HepG2 (cell line): Measurements from ENCODE around the gene HSPA1B. TPM values are rescaled to one million over a fixed set of nuclear protein-coding genes. Genes with fewer than 3 reads are reported as not detected.
A peak's percentile ranks its signal among the peaks of the same experiment; 100 is the strongest.

Experiments used
- ERF ChIP-seq: IDR thresholded peaks from 2 replicates; pipeline ENCODE4 v1.6.1; 2018; ENCODE audit warnings: missing biosample characterization, missing genetic modification reagents
- GABPA ChIP-seq, 2 experiments: IDR thresholded peaks; 2 replicates each; pipeline ENCODE4 v1.6.1; 2011 to 2016; ENCODE audit warnings: low read depth in 2 of 2, low read length in 1 of 2, missing biosample characterization in 1 of 2, missing genetic modification characterization in 1 of 2
- HNRNPK ChIP-seq: fragments of 200-400 bp; formaldehyde crosslinking; IDR thresholded peaks from 2 replicates; pipeline ENCODE4 v1.6.1; 2018; ENCODE audit warnings: low read length, low read depth, moderate library complexity, mild to moderate bottlenecking; ENCODE audit not compliant: poor library complexity, severe bottlenecking
- ISL2 ChIP-seq: sonication (generic); formaldehyde crosslinking; IDR thresholded peaks from 2 replicates; pipeline ENCODE4 v1.5.0; 2020; ENCODE audit warnings: missing genetic modification reagents
- KDM3A ChIP-seq: IDR thresholded peaks from 2 replicates; pipeline ENCODE4 v1.6.1; 2018; ENCODE audit warnings: low read depth, missing compliant biosample characterization
- PCBP2 ChIP-seq: fragments of 200-400 bp; formaldehyde crosslinking; optimal IDR thresholded peaks from 2 replicates; pipeline ENCODE3; 2018; ENCODE audit warnings: low read length, low read depth; ENCODE audit not compliant: poor library complexity, severe bottlenecking
- RBM39 ChIP-seq: fragments of 200-400 bp; formaldehyde crosslinking; IDR thresholded peaks from one replicate; pipeline ENCODE4 v1.6.1; 2018; ENCODE audit warnings: antibody characterized with exemption, mild to moderate bottlenecking, low read depth, low read length; ENCODE audit not compliant: poor library complexity, severe bottlenecking
- SAP130 ChIP-seq: IDR thresholded peaks from 2 replicates; pipeline ENCODE4 v1.6.1; 2016; ENCODE audit warnings: low read depth
- SKI ChIP-seq: fragments of 450-650 bp; IDR thresholded peaks from one replicate; pipeline ENCODE4 v1.6.1; 2018; ENCODE audit warnings: mild to moderate bottlenecking; ENCODE audit not compliant: partially characterized antibody
- SMARCE1 ChIP-seq: fragments of 450-650 bp; IDR thresholded peaks from 2 replicates; pipeline ENCODE4 v1.6.1; 2017; ENCODE audit warnings: borderline replicate concordance
- STAT5B ChIP-seq: sonication (generic); formaldehyde crosslinking; IDR thresholded peaks from 2 replicates; pipeline ENCODE4 v1.4.0; 2020; ENCODE audit warnings: missing genetic modification reagents
- ZNF143 ChIP-seq: sonication (generic); formaldehyde crosslinking; IDR thresholded peaks from 2 replicates; pipeline ENCODE4 v1.4.0; 2020; ENCODE audit warnings: missing genetic modification reagents
- ZNF335 ChIP-seq: sonication (generic); formaldehyde crosslinking; IDR thresholded peaks from 2 replicates; pipeline ENCODE4 v1.4.0; 2020; ENCODE audit warnings: missing genetic modification reagents
- ZNF496 ChIP-seq: sonication (generic); formaldehyde crosslinking; IDR thresholded peaks from 2 replicates; pipeline ENCODE4 v1.8.1; 2023; ENCODE audit warnings: mild to moderate bottlenecking, moderate library complexity, missing genetic modification reagents; ENCODE audit not compliant: insufficient replicate concordance
- ZNF629 ChIP-seq: sonication (generic); formaldehyde crosslinking; conservative IDR thresholded peaks from 2 replicates; pipeline ENCODE4 v1.5.0; 2020; ENCODE audit warnings: missing genetic modification reagents
- ZNF713 ChIP-seq: sonication (generic); formaldehyde crosslinking; IDR thresholded peaks from 2 replicates; pipeline ENCODE4 v1.4.0; 2020; ENCODE audit warnings: mild to moderate bottlenecking, missing genetic modification reagents
- ZSCAN31 ChIP-seq: sonication (generic); formaldehyde crosslinking; IDR thresholded peaks from 2 replicates; pipeline ENCODE4 v1.5.0; 2020; ENCODE audit warnings: low read depth, mild to moderate bottlenecking, missing genetic modification reagents
- polyA plus RNA-seq, 8 experiments: library from polyadenylated mRNA; depleted of rRNA in 3 of 8; stranded (reverse) in 7 of 8; unstranded in 1 of 8; fragments of >200 nt; fragmentation: Illumina TruSeq in 4 of 8; extraction: Trizol in 4 of 8; gene quantifications; 2 replicates each; pipeline versions ENCODE4 v1.2.1 to v1.2.3, GENCODE V29; 2011 to 2016; ENCODE audit warnings: low read depth in 4 of 8, missing spikeins in 1 of 8, mixed read lengths in 1 of 8; ENCODE audit not compliant: insufficient read depth in 1 of 8
- total RNA-seq, 5 experiments: library from RNA; depleted of rRNA; stranded (reverse); fragments of >200 nt; fragmentation: Illumina TruSeq; extraction: Trizol; gene quantifications; 2 replicates each; pipeline ENCODE4 v1.2.3, GENCODE V29; 2016; ENCODE audit warnings: low read depth in 1 of 5
- TF ChIP-seq, protein P1 (sequence below): sonication (generic); formaldehyde crosslinking; IDR thresholded peaks from 2 replicates; pipeline ENCODE4 v1.8.0; 2022; ENCODE audit warnings: mild to moderate bottlenecking, missing genetic modification reagents, borderline replicate concordance
- TF ChIP-seq, protein P2 (sequence below): sonication (generic); formaldehyde crosslinking; conservative IDR thresholded peaks from 2 replicates; pipeline ENCODE4 v1.4.0; 2020; ENCODE audit warnings: missing genetic modification reagents
- TF ChIP-seq, protein P3 (sequence below): fragments of 450-650 bp; IDR thresholded peaks from 2 replicates; pipeline ENCODE4 v1.6.1; 2016
- TF ChIP-seq, protein P4 (sequence below): sonication (generic); formaldehyde crosslinking; IDR thresholded peaks from 2 replicates; pipeline ENCODE4 v1.4.0; 2020; ENCODE audit warnings: missing genetic modification reagents
- TF ChIP-seq, protein P5 (sequence below): sonication (generic); formaldehyde crosslinking; IDR thresholded peaks from 2 replicates; pipeline ENCODE4 v1.5.0; 2020; ENCODE audit warnings: mild to moderate bottlenecking, missing genetic modification reagents, borderline replicate concordance

The HSPA1B gene
- total and polyA plus RNA-seq, 2 of the 13 experiments (the other 11 are each of a cell fraction or from before 2014, with no cell fraction given): 26.0 to 186 TPM

DNA sequence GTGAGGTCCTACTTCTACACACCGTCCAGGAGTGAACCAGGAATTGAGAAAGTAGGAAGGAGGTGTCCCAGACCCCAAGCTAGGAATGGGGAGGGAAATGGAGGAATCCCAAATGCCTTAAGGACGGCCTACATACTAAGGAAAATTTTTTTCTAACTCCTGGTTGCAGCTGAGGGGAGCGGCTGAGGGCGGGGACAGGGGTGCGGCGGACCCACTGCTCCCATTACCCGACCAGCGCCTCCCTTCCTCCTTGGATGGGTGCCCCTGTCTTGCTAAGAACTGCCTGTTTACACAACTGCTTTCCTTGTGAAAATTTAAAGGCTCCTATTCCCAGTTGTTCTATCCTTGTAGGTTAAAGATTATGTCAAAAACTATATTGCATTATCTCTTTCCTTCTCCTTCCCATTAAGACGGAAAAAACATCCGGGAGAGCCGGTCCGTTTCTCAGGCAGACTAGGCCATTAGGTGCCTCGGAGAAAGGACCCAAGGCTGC, 699 bp upstream of the HSPA1B start (continued):
- TF ChIP-seq, protein P1, sequence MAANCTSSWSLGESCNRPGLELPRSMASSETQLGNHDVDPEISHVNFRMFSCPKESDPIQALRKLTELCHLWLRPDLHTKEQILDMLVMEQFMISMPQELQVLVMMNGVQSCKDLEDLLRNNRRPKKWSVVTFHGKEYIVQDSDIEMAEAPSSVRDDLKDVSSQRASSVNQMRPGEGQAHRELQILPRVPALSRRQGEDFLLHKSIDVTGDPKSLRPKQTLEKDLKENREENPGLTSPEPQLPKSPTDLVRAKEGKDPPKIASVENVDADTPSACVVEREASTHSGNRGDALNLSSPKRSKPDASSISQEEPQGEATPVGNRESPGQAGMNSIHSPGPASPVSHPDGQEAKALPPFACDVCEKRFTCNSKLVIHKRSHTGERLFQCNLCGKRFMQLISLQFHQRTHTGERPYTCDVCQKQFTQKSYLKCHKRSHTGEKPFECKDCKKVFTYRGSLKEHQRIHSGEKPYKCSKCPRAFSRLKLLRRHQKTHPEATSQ (CRISPR knock-in tag): 0 out of 2 replicates have a peak, but pooled peaks have one; percentile 69
- TF ChIP-seq ZNF629 (CRISPR knock-in tag) (no peak), STAT5B (CRISPR knock-in tag) (no peak), HNRNPK (no peak), GABPA (IDR thresholded peaks at IDR 0.05; ENCODE audit: low read depth, low read length) (no peak), GABPA (CRISPR knock-in tag; IDR thresholded peaks at IDR 0.05; ENCODE audit: low read depth) (no peak), ZNF143 (CRISPR knock-in tag) (peak; percentile 45; the same call in 1 of the 2 replicates), SAP130 (CRISPR knock-in tag) (no peak), ZNF496 (CRISPR knock-in tag) (no peak), KDM3A (CRISPR knock-in tag) (0 out of 2 replicates have a peak, but pooled peaks have one; percentile 10), ZNF713 (CRISPR knock-in tag) (no peak), ZSCAN31 (CRISPR knock-in tag) (0 out of 2 replicates have a peak, but pooled peaks have one; percentile 19), SKI (no peak), ERF (no peak), SMARCE1 (no peak), PCBP2 (no peak), ZNF335 (CRISPR knock-in tag) (peak; percentile 99), ISL2 (CRISPR knock-in tag) (peak; percentile 11; the same call in 1 of the 2 replicates), RBM39 (no peak)
- TF ChIP-seq, protein P2, sequence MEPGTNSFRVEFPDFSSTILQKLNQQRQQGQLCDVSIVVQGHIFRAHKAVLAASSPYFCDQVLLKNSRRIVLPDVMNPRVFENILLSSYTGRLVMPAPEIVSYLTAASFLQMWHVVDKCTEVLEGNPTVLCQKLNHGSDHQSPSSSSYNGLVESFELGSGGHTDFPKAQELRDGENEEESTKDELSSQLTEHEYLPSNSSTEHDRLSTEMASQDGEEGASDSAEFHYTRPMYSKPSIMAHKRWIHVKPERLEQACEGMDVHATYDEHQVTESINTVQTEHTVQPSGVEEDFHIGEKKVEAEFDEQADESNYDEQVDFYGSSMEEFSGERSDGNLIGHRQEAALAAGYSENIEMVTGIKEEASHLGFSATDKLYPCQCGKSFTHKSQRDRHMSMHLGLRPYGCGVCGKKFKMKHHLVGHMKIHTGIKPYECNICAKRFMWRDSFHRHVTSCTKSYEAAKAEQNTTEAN (CRISPR knock-in tag): 0 out of 2 replicates have a peak, but pooled peaks have one; percentile 2
- TF ChIP-seq, protein P3, sequence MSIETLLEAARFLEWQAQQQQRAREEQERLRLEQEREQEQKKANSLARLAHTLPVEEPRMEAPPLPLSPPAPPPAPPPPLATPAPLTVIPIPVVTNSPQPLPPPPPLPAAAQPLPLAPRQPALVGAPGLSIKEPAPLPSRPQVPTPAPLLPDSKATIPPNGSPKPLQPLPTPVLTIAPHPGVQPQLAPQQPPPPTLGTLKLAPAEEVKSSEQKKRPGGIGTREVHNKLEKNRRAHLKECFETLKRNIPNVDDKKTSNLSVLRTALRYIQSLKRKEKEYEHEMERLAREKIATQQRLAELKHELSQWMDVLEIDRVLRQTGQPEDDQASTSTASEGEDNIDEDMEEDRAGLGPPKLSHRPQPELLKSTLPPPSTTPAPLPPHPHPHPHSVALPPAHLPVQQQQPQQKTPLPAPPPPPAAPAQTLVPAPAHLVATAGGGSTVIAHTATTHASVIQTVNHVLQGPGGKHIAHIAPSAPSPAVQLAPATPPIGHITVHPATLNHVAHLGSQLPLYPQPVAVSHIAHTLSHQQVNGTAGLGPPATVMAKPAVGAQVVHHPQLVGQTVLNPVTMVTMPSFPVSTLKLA: no peak
- TF ChIP-seq, protein P4, sequence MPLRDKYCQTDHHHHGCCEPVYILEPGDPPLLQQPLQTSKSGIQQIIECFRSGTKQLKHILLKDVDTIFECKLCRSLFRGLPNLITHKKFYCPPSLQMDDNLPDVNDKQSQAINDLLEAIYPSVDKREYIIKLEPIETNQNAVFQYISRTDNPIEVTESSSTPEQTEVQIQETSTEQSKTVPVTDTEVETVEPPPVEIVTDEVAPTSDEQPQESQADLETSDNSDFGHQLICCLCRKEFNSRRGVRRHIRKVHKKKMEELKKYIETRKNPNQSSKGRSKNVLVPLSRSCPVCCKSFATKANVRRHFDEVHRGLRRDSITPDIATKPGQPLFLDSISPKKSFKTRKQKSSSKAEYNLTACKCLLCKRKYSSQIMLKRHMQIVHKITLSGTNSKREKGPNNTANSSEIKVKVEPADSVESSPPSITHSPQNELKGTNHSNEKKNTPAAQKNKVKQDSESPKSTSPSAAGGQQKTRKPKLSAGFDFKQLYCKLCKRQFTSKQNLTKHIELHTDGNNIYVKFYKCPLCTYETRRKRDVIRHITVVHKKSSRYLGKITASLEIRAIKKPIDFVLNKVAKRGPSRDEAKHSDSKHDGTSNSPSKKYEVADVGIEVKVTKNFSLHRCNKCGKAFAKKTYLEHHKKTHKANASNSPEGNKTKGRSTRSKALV: no peak
- TF ChIP-seq, protein P5, sequence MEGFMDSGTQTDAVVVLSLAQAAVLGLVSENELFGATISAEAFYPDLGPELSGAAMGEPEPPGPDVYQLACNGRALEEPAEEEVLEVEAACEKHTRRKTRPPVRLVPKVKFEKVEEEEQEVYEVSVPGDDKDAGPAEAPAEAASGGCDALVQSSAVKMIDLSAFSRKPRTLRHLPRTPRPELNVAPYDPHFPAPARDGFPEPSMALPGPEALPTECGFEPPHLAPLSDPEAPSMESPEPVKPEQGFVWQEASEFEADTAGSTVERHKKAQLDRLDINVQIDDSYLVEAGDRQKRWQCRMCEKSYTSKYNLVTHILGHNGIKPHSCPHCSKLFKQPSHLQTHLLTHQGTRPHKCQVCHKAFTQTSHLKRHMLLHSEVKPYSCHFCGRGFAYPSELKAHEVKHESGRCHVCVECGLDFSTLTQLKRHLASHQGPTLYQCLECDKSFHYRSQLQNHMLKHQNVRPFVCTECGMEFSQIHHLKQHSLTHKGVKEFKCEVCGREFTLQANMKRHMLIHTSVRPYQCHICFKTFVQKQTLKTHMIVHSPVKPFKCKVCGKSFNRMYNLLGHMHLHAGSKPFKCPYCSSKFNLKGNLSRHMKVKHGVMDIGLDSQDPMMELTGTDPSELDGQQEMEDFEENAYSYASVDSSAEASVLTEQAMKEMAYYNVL (CRISPR knock-in tag): 0 out of 2 replicates have a peak, but pooled peaks have one; percentile 15
